Activated CD4-positive, alpha-beta memory T cell treated with anti-CD3 and anti-CD28 coated beads for 36 hours (primary cell): Measurements from ENCODE around the gene ITGA11. TPM values are rescaled to one million over a fixed set of nuclear protein-coding genes. Genes with fewer than 3 reads are reported as not detected.

ENCODE experiments used
- CTCF ChIA-PET: fragments of 350-600 bp; sonication (Branson Sonifier 250); formaldehyde crosslinking; loops from one replicate; lab custom pipeline; 2021; ENCODE audit warnings: antibody characterized with exemption, inconsistent platforms; lab: Charles Lee
- POLR2A ChIA-PET: fragments of 350-600 bp; sonication (Branson Sonifier 250); formaldehyde crosslinking; loops from one replicate; lab custom pipeline; 2021; ENCODE audit warnings: antibody characterized with exemption; lab: Charles Lee
- DNase-seq: peaks from one replicate; pipeline ENCODE4 v3.0.0-alpha.2; 2020
- H3K27ac Mint-ChIP-seq: one replicate; pipeline ENCODE4 v1.8.0; 2021; ENCODE audit warnings: mixed read lengths
- H3K27me3 Mint-ChIP-seq: one replicate; pipeline ENCODE4 v1.8.0; 2021; ENCODE audit warnings: mixed read lengths
- H3K36me3 Mint-ChIP-seq: one replicate; pipeline ENCODE4 v1.8.0; 2021; ENCODE audit warnings: mixed read lengths
- H3K4me1 Mint-ChIP-seq: one replicate; pipeline ENCODE4 v1.8.0; 2021; ENCODE audit warnings: low read depth, mixed read lengths
- H3K4me3 Mint-ChIP-seq: one replicate; pipeline ENCODE4 v1.8.0; 2021; ENCODE audit warnings: mild to moderate bottlenecking, mixed read lengths
- H3K9me3 Mint-ChIP-seq: one replicate; pipeline ENCODE4 v1.8.0; 2021; ENCODE audit warnings: mixed read lengths
- intact Hi-C: fragments of 100-400 bp; cut with micrococcal nuclease; formaldehyde crosslinking; loops from one replicate; pipeline ENCODE4 v1.15.1; 2023
- total RNA-seq, 2 experiments: library from RNA; stranded (reverse); gene quantifications; one replicate each; pipeline ENCODE4 v1.2.3, GENCODE V29; 2021

Gene ITGA11
- total RNA-seq, 2 experiments from 2014 or later: 0.56 to 0.59 TPM

DNA sequence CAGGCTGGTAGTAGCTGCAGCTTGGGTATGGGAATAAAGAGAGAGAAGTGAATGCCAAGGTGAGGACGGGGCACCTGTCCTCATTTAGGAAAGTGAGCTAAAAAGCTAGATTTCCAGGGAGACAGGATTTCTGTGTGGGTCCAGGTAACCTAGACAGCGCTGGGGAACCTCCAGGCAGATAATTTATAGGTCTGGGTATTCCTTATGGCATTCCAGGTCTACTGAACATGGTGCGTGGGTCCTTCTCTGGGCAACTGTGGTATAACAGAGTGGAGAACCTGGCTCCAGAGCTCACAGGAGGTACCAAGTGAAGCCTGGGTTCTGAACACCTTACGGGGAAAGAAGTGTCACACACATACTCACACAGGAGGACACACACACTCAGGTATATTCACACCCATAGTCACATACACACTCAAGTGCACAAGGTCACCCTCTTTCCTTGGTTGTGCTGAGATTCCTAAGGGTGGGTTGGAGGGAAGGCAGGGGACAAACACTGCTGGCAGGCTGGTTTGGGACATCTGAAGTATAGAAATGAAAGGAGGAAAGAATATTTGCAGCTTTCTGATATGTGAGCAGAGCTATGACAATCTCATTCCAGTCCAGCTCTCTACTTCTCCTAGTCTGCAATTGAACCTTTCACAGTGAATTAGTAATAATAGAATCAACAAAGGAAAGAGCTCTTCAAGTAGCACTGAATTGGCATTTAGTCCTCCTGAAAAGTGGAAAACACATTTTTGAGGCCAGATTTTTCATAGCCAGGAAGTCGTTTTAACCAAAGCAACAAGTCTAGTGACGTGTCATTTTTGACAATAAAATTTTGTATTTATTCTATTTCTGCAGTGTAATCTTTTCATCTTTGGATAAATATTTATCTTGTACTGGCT, 37.4 kb upstream of the ITGA11 start:
- H3K27ac Mint-ChIP-seq: no peak overlapping the region
- DNase-seq: no peak
- CTCF ChIA-PET: no interaction called here
- intact Hi-C loops: no loop called here
- no peak overlapping the region for H3K4me3 Mint-ChIP-seq
- no peaks in the 10 kb centered on the region for H3K36me3 Mint-ChIP-seq
- H3K4me1 Mint-ChIP-seq: no peaks in the 10 kb centered on the region
- peaks cover 7% of the 10 kb centered on the region for H3K27me3 Mint-ChIP-seq
- no peaks in the 10 kb centered on the region for H3K9me3 Mint-ChIP-seq
- POLR2A ChIA-PET: no interaction called here

DNA sequence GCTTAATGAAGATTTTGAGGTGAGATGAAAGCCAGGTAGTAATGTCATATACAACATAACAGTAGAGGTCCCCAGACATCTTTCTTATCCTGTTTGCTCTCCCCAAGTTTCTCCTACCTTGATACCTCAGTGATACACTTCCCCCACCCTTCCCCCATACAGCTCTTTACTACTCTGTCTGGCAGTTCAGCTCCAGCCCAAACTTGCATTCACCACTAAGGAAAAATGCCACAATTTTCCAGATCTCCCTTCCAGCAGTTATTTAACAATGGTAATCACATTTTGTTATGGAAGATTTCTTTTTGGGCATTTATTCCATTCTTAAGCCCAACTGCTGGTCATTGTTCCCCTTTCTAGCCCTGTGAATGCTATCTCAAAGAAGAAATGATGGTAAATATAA, 34.9 kb upstream of the ITGA11 start:
- intact Hi-C loops: no loop called here
- CTCF ChIA-PET: no interaction called here

DNA sequence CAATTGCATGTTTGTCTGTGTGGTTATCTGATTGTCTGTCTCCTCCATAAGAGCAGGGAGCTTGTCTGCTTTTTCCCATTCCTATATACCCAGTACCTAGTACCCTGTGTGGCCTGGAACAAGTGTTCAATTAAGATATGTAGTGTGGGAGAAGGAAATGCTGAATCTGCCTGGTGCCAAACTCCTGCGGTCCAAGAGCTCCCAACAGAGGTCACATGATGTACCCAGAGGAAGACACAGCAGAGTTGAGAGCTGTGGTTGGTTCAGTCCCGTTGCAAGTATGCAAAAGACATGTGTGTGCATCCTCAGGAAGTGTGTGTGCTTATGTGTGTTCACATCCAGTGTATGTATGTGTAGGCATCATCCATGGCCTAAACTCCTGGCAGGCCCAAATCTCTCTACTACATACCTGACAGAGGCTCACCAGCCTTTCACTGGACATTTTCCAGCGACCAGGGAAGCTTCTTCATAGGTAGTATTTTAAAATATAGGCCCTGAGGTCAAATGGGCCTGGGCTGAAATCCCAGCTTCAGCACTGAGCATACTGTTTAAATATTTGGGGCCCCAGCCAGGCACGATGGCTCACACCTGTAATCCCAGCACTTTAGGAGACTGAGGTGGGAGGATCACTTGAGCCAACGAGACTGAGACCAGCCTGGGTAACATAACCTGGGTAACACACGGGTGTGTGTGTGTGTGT, 34.0 kb upstream of the ITGA11 start:
- intact Hi-C loops: no loop called here
- Mint-ChIP-seq H3K27me3 (peaks cover 6% of the 10 kb centered on the region), H3K9me3 (no peaks in the 10 kb centered on the region), H3K36me3 (no peaks in the 10 kb centered on the region), H3K4me3 (no peak overlapping the region), H3K4me1 (no peaks in the 10 kb centered on the region), H3K27ac (no peak overlapping the region)
- DNase-seq: no peak
- ChIA-PET POLR2A (no interaction called here), CTCF (no interaction called here)

More for the DNA sequence above, 34.9 kb upstream of the ITGA11 start:
- Mint-ChIP-seq H3K36me3 (no peaks in the 10 kb centered on the region), H3K4me1 (no peaks in the 10 kb centered on the region), H3K27ac (no peak overlapping the region), H3K9me3 (no peaks in the 10 kb centered on the region), H3K4me3 (no peak overlapping the region), H3K27me3 (peaks cover 6% of the 10 kb centered on the region)
- POLR2A ChIA-PET: no interaction called here
- DNase-seq: no peak

DNA sequence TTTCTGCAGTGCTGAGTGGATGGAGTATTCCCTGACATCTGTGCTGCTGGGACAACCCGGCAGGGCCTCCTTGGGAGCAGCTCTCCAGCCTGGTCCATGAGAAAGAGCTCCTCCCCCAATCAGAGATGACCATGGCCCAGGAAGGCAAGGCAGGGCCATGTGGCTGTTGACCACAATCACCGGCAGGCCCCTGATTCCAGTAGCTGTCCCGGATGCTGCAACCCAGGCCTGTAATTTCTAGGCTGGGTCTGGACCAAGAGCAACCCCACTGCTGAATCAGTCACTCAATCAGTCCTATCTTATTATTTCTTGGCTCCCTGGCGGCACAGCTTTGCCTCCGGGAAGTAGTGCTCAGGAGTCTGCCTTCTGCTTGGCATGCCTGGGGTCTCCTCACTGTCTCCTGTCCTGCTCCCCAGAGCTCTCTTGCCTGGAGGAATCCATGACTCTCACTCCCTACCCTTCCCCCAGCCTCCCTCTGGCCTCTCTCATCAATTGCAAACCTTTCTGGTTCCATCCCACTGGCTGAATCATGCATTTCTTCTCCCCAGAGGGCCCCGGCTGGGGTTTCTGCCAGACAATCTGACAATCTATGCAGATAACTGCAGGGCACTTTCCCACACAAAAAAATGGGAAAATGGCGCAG, 32.6 kb upstream of the ITGA11 start:
- ChIA-PET CTCF (interaction anchor here (1.9 kb wide), 1 partner anchor 85 kb away, joined by 5 read pairs; no protein-coding TSS in a partner anchor), POLR2A (no interaction called here)
- Mint-ChIP-seq H3K27ac (no peak overlapping the region), H3K4me1 (no peaks in the 10 kb centered on the region), H3K27me3 (peaks cover 8% of the 10 kb centered on the region), H3K4me3 (no peak overlapping the region), H3K36me3 (no peaks in the 10 kb centered on the region), H3K9me3 (no peaks in the 10 kb centered on the region)
- no peak for DNase-seq
- intact Hi-C loops: no loop called here

DNA sequence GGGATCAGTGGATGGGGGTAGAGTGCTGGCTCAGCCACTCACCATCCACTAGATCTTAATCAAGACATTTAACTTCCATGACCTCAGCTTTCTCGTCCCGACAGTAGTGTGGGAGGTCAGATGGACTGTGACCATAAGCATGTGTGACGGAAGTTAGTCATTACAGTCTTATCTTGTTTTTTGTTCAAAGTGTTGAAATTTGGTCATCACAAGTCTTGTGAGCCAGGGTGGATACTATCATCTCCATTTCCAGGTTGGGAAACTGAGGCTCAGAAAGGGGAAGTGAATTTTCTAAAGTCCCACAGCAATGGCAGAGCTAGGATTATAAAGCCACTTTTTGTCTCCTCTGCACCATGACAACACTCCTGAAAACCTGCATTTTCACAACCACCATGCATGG, 32.0 kb upstream of the ITGA11 start:
- ChIA-PET CTCF (interaction anchor here (0.9 to 1.9 kb wide), 2 partner anchors 75 to 86 kb away, joined by 3 to 5 read pairs; no protein-coding TSS in a partner anchor), POLR2A (no interaction called here)
- intact Hi-C loops: no loop called here
- Mint-ChIP-seq H3K36me3 (no peaks in the 10 kb centered on the region), H3K4me3 (no peak overlapping the region), H3K27ac (no peak overlapping the region), H3K4me1 (no peaks in the 10 kb centered on the region), H3K9me3 (no peaks in the 10 kb centered on the region), H3K27me3 (peaks cover 8% of the 10 kb centered on the region)
- no peak for DNase-seq

DNA sequence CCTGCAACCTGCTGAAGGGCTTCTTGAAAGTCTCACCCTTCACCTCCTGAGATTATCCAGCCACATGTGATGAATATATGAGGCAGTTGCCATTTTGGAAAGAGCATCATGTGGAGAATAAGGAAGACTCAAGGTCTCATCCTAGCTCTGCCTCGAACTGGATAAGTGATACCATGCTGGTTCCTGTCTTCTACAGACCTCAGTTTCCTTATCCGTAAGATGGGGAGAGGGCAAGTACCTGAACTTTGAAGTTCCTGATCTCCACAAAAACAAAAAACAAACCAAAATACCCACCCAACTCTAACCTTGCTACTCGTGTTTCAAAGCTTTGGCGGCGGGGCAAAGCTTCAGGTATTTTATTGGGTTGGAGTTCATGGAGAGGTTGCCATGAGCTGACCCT, 31.5 kb upstream of the ITGA11 start:
- Mint-ChIP-seq H3K27ac (no peak overlapping the region), H3K27me3 (peaks cover 8% of the 10 kb centered on the region), H3K9me3 (no peaks in the 10 kb centered on the region), H3K36me3 (no peaks in the 10 kb centered on the region), H3K4me3 (no peak overlapping the region), H3K4me1 (no peaks in the 10 kb centered on the region)
- CTCF ChIA-PET: interaction anchor here (0.9 to 1.9 kb wide), 2 partner anchors 75 to 87 kb away, joined by 3 to 5 read pairs; no protein-coding TSS in a partner anchor
- no peak for DNase-seq
- POLR2A ChIA-PET: no interaction called here
- intact Hi-C loops: no loop called here

DNA sequence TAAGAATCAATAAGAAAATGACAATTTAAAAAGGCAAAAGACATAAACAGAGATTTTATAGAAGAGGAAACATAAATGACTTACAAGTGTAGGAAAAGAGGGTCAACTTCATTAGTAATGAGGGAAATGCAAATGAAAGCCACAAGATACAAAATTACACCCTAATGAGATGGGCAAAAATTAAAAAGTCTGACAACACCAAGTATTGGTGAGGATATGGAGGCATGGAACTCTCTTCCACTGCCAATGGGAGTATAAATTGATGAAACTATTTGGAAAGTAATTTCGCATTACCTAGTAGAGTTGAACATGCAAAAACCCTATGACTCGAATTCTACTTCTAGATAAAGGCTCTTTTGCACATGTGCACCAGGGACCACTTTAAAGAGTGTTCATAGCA, 28.2 kb upstream of the ITGA11 start:
- CTCF ChIA-PET: interaction anchor here (0.7 kb wide), 1 partner anchor 14 kb away, joined by 3 read pairs; no protein-coding TSS in a partner anchor
- H3K4me3 Mint-ChIP-seq: no peak overlapping the region
- H3K9me3 Mint-ChIP-seq: no peaks in the 10 kb centered on the region
- intact Hi-C loops: no loop called here
- POLR2A ChIA-PET: no interaction called here
- H3K36me3 Mint-ChIP-seq: no peaks in the 10 kb centered on the region
- H3K27ac Mint-ChIP-seq: no peak overlapping the region
- peaks cover 5% of the 10 kb centered on the region for H3K27me3 Mint-ChIP-seq
- H3K4me1 Mint-ChIP-seq: no peaks in the 10 kb centered on the region
- DNase-seq: no peak

DNA sequence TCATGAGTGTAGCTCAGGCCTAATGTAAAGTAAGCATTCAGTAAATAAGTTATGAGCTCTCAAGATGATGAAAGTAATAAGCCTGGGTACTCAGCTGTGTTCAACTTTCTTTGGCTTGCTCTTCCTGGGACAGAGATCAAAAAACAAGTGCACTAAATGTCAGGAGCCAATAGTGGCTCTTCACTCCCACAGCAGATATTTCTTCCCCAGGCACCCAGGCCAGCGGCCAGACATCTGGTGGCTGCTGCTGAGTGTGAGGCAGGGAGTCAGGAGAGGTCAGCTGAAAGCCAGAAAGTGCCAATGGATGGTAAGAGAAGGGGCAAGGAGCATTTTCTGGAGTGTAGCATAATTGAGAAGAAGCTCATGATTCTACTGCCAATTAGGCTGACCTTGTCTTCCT, 18.2 kb upstream of the ITGA11 start:
- ChIA-PET CTCF (no interaction called here), POLR2A (no interaction called here)
- peaks cover 31% of the 10 kb centered on the region for H3K27me3 Mint-ChIP-seq

DNA sequence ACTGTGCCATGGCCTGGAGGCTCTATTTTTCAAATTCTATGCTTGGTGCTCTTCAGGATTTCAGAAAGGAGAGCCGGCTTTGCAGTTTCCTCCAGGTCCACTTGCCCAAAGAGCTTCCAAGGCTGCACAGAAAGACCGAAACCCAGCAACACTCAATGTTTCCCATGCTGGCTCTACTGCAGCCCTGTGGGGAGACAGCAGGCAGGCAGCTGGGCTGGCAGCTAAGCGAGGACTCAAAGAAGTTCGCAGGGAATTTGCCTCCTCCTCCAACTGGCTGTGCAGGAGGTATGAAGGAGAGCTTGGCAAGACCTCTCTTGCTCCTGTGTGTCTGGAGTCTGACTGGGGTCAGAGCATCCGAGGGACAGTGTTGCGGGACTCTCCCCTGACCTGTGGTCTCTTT, 17.4 kb upstream of the ITGA11 start:
- Mint-ChIP-seq H3K4me1 (no peaks in the 10 kb centered on the region), H3K36me3 (no peaks in the 10 kb centered on the region), H3K27ac (no peak overlapping the region), H3K9me3 (no peaks in the 10 kb centered on the region), H3K4me3 (no peak overlapping the region), H3K27me3 (peaks cover 31% of the 10 kb centered on the region)
- DNase-seq: no peak
- intact Hi-C loops: no loop called here
- ChIA-PET POLR2A (no interaction called here), CTCF (no interaction called here)

More for the DNA sequence above, 18.2 kb upstream of the ITGA11 start:
- H3K27ac Mint-ChIP-seq: no peak overlapping the region
- DNase-seq: no peak
- no peak overlapping the region for H3K4me3 Mint-ChIP-seq
- H3K36me3 Mint-ChIP-seq: no peaks in the 10 kb centered on the region
- intact Hi-C loops: no loop called here
- no peaks in the 10 kb centered on the region for H3K4me1 Mint-ChIP-seq
- H3K9me3 Mint-ChIP-seq: no peaks in the 10 kb centered on the region

DNA sequence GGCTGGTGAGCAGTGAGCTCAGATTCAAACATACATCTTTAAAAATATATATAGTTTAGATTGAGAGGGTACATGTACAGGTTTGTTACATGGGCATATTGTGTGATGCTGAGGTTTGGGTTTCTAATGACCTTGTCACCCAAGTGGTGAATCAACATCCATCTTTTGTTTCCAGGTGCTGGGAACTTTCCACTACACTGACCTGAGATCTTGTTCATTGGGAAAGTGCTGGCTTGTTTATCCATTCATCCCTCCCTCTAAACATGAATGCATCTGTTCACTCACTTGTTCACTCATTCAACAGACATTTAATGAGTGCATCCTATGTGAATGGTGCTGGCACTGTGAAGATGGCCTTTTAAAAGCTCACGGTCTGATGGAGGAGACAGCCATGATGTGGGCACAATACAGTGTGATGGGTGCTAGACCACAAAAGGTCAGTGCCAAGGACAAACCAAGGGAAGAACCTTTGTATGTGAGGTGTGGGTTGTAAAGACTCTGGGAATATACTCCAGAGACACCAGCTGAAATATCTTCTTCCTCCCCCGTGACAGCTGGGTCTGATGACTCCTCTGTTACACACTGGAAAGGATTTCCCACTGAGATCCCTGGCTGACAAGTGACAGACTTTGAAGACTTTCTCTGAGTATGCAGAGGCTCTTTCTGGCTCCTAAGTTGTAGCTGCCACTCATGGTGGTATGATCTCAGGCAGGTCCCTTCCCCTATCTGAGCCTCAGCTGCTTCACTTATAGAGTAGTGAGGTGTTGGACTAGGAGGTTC, 16.2 kb upstream of the ITGA11 start:
- no peak overlapping the region for H3K27ac Mint-ChIP-seq
- POLR2A ChIA-PET: no interaction called here

DNA sequence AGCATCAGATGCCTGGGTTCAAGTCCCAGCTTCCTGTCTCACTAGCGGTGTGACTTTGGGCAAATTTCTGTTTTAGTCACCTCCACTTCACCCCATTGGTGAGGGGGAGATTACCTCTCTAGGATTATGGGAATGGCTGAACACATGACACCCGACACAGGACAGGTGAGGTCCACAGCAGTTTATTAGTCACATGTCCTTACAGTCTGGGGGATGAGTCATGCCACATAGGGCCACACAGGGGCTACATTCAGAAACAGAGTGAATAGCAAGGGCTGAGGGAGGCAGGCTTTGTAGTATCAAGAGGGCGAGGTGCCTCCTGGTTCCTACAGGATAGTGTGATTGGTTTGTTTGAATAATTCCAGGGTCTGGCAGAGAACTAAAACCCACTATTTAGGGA, 15.2 kb upstream of the ITGA11 start:
- DNase-seq: no peak
- H3K27ac Mint-ChIP-seq: no peak overlapping the region
- ChIA-PET POLR2A (no interaction called here), CTCF (no interaction called here)
- peaks cover 31% of the 10 kb centered on the region for H3K27me3 Mint-ChIP-seq
- no peak overlapping the region for H3K4me3 Mint-ChIP-seq
- H3K9me3 Mint-ChIP-seq: no peaks in the 10 kb centered on the region
- H3K36me3 Mint-ChIP-seq: no peaks in the 10 kb centered on the region
- no peaks in the 10 kb centered on the region for H3K4me1 Mint-ChIP-seq
- intact Hi-C loops: no loop called here

More for the DNA sequence above, 16.2 kb upstream of the ITGA11 start:
- peaks cover 31% of the 10 kb centered on the region for H3K27me3 Mint-ChIP-seq
- H3K9me3 Mint-ChIP-seq: no peaks in the 10 kb centered on the region
- no peaks in the 10 kb centered on the region for H3K36me3 Mint-ChIP-seq
- no peak overlapping the region for H3K4me3 Mint-ChIP-seq
- CTCF ChIA-PET: no interaction called here
- intact Hi-C loops: no loop called here
- H3K4me1 Mint-ChIP-seq: no peaks in the 10 kb centered on the region
- no peak for DNase-seq
